Keratinocyte (primary cell): Measurements from ENCODE around the gene ZNF23. TPM values are rescaled to one million over a fixed set of nuclear protein-coding genes. Genes with fewer than 3 reads are reported as not detected.
A peak's percentile ranks its signal among the peaks of the same experiment; 100 is the strongest.

Experiments
- DNase-seq: peaks from one replicate; pipeline ENCODE4 v3.0.0-alpha.2; 2011; ENCODE audit warnings: low read depth, missing footprints, low spot score
- FAIRE-seq: peaks from 2 replicates; lab custom pipeline; 2011; peaks lifted over from hg19 to GRCh38; lab: Jason Lieb, UNC
- H2AFZ ChIP-seq: 2 replicates; pipeline ENCODE4 v1.6.0; 2012; ENCODE audit warnings: low read length, control low read depth, inconsistent platforms; ENCODE audit not compliant: control insufficient read depth
- H3K27ac ChIP-seq: 2 replicates; pipeline ENCODE4 v1.5.1; 2011; ENCODE audit warnings: low read length; ENCODE audit not compliant: control insufficient read depth, insufficient read depth
- H3K27me3 ChIP-seq: 3 replicates; pipeline ENCODE4 v1.6.0; 2011; ENCODE audit warnings: low read length; ENCODE audit not compliant: control insufficient read depth, insufficient read depth; ENCODE audit errors: extremely low read depth
- H3K36me3 ChIP-seq, 2 experiments: 2 replicates in 1 of 2; 3 replicates in 1 of 2; pipeline ENCODE4 v1.5.1; 2011; ENCODE audit warnings: low read length in 2 of 2, mild to moderate bottlenecking in 1 of 2; ENCODE audit not compliant: control insufficient read depth in 2 of 2, insufficient read depth in 2 of 2; ENCODE audit errors: extremely low read depth in 1 of 2
- H3K4me1 ChIP-seq: 3 replicates; pipeline ENCODE4 v1.5.1; 2011; ENCODE audit warnings: low read length; ENCODE audit not compliant: control insufficient read depth, insufficient read depth; ENCODE audit errors: extremely low read depth
- H3K4me2 ChIP-seq: 3 replicates; pipeline ENCODE4 v1.6.0; 2011; ENCODE audit warnings: low read depth, low read length; ENCODE audit not compliant: control insufficient read depth, insufficient read depth; ENCODE audit errors: extremely low read depth
- H3K4me3 ChIP-seq, 3 experiments: fragments of 200-600 bp in 1 of 3; sonication (generic) in 1 of 3; 2 replicates in 2 of 3; 3 replicates in 1 of 3; pipeline ENCODE4 v1.5.1; 2011 to 2016; ENCODE audit warnings: low read length in 3 of 3, mild to moderate bottlenecking in 3 of 3, control low read depth in 2 of 3, inconsistent platforms in 1 of 3, low read depth in 1 of 3, mixed read lengths in 1 of 3, mixed run types in 1 of 3, moderate library complexity in 1 of 3; ENCODE audit not compliant: control insufficient read depth in 2 of 3, insufficient read depth in 2 of 3; ENCODE audit errors: extremely low read depth in 1 of 3
- H3K79me2 ChIP-seq: 2 replicates; pipeline ENCODE4 v1.6.0; 2012; ENCODE audit warnings: low read length; ENCODE audit not compliant: control insufficient read depth, insufficient read depth
- H3K9ac ChIP-seq: 3 replicates; pipeline ENCODE4 v1.6.0; 2011; ENCODE audit warnings: low read length; ENCODE audit not compliant: control insufficient read depth, insufficient read depth; ENCODE audit errors: extremely low read depth
- H3K9me1 ChIP-seq: 3 replicates; pipeline ENCODE4 v1.6.0; 2011; ENCODE audit warnings: low read length; ENCODE audit not compliant: control insufficient read depth, insufficient read depth; ENCODE audit errors: extremely low read depth
- H3K9me3 ChIP-seq: 2 replicates; pipeline ENCODE4 v1.5.1; 2012; ENCODE audit warnings: low read depth, low read length; ENCODE audit not compliant: control insufficient read depth
- H4K20me1 ChIP-seq: 3 replicates; pipeline ENCODE4 v1.6.0; 2011; ENCODE audit warnings: low read length; ENCODE audit not compliant: control insufficient read depth, insufficient read depth; ENCODE audit errors: extremely low read depth
- EZH2 ChIP-seq: IDR thresholded peaks from one replicate; pipeline ENCODE4 v1.6.1; 2012; ENCODE audit warnings: inconsistent platforms, mild to moderate bottlenecking, low read length, moderate library complexity
- dilution Hi-C: fragments of 300-500 bp; cut with MboI; formaldehyde crosslinking; loops from one replicate; pipeline ENCODE4 v1.7.0; 2020; ENCODE audit warnings: low sequenced_read_pairs; ENCODE audit not compliant: extremely low pct_ligation_motif_present
- polyA plus RNA-seq, 5 experiments: library from polyadenylated mRNA; depleted of rRNA in 3 of 5; stranded (reverse) in 3 of 5; stranded (forward) in 1 of 5; unstranded in 1 of 5; fragments of >200 nt; gene quantifications; 1 replicate in 1 of 5; 2 replicates in 3 of 5; 3 replicates in 1 of 5; pipeline versions ENCODE4 v1.2.1 to v1.2.3, GENCODE V29; 2011 to 2012; ENCODE audit warnings: missing spikeins in 2 of 5, low read depth in 1 of 5, low replicate concordance in 1 of 5
- TF ChIP-seq, protein P1 (sequence below), 3 experiments: IDR thresholded peaks in 1 of 3; conservative IDR thresholded peaks in 1 of 3; optimal IDR thresholded peaks in 1 of 3; 2 replicates in 2 of 3; 3 replicates in 1 of 3; pipeline versions ENCODE3 to v1.5.1; 2011; ENCODE audit warnings: low read length in 3 of 3, mild to moderate bottlenecking in 3 of 3, moderate library complexity in 2 of 3, control low read depth in 1 of 3, inconsistent platforms in 1 of 3; ENCODE audit not compliant: insufficient read depth in 2 of 3; ENCODE audit errors: extremely low read depth in 1 of 3

Gene ZNF23
- polyA plus RNA-seq, 1 donor (not counting 4 experiments of a cell fraction or from before 2014, with no cell fraction given) = 8.2 TPM

DNA sequence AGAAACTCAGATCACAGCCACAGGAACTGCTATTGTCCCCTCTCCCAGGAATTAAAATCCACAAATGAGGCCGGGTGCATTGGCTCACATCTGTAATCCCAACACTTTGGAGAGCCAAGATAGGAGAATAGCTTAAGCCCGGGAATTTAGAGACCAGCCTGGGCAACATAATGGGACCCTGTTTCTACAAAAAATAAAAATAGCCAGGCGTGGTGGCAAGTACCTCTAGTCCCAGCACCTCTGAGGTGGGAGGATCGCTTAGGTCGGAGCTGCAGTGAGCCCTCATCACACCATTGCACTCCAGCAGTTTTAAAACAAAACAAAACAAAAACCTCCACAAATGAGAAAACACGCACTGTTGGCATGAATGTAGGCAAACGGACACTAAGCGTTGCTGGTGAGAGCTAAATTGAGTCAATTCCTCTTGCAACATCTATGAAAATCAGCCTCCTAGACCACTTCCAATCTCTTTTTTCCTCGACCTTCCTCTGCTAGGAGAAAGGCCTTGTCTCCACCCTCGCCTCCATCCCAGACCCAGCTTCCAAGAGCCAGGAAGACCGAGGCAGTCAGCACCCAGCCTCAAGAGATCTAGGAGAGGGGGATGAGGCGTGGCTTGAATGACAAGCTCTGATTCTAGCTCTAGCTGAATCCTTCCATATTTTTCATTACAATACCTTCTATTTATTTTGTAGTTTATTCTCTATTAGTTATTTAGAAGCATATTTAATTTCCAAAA is 35.0 kb downstream of the ZNF23 start:
- Histone ChIP-seq H3K36me3 (no peaks in the 10 kb centered on the region), H3K27ac (no peak overlapping the region), H3K9me3 (no peaks in the 10 kb centered on the region), H3K4me3 (no peak overlapping the region), H3K27me3 (peaks cover 7% of the 10 kb centered on the region), H2AFZ (no peak overlapping the region), H3K4me1 (no peaks in the 10 kb centered on the region), H4K20me1 (no peaks in the 10 kb centered on the region), H3K9me1 (no peaks in the 10 kb centered on the region), H3K4me2 (no peak overlapping the region), H3K9ac (no peak overlapping the region), H3K79me2 (no peaks in the 10 kb centered on the region)
- FAIRE-seq (no peak), DNase-seq (no peak)
- TF ChIP-seq, protein P1, sequence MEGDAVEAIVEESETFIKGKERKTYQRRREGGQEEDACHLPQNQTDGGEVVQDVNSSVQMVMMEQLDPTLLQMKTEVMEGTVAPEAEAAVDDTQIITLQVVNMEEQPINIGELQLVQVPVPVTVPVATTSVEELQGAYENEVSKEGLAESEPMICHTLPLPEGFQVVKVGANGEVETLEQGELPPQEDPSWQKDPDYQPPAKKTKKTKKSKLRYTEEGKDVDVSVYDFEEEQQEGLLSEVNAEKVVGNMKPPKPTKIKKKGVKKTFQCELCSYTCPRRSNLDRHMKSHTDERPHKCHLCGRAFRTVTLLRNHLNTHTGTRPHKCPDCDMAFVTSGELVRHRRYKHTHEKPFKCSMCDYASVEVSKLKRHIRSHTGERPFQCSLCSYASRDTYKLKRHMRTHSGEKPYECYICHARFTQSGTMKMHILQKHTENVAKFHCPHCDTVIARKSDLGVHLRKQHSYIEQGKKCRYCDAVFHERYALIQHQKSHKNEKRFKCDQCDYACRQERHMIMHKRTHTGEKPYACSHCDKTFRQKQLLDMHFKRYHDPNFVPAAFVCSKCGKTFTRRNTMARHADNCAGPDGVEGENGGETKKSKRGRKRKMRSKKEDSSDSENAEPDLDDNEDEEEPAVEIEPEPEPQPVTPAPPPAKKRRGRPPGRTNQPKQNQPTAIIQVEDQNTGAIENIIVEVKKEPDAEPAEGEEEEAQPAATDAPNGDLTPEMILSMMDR (optimal IDR thresholded peaks at IDR 0.05 in 1 of 3, IDR thresholded peaks at IDR 0.05 in 1 of 3, conservative IDR thresholded peaks at IDR 0.05 in 1 of 3; ENCODE audit: extremely low read depth in 1 of 3, insufficient read depth in 2 of 3, low read length in 3 of 3) = no peak
- TF ChIP-seq EZH2 = no peak
- dilution Hi-C loops = no loop called here

DNA sequence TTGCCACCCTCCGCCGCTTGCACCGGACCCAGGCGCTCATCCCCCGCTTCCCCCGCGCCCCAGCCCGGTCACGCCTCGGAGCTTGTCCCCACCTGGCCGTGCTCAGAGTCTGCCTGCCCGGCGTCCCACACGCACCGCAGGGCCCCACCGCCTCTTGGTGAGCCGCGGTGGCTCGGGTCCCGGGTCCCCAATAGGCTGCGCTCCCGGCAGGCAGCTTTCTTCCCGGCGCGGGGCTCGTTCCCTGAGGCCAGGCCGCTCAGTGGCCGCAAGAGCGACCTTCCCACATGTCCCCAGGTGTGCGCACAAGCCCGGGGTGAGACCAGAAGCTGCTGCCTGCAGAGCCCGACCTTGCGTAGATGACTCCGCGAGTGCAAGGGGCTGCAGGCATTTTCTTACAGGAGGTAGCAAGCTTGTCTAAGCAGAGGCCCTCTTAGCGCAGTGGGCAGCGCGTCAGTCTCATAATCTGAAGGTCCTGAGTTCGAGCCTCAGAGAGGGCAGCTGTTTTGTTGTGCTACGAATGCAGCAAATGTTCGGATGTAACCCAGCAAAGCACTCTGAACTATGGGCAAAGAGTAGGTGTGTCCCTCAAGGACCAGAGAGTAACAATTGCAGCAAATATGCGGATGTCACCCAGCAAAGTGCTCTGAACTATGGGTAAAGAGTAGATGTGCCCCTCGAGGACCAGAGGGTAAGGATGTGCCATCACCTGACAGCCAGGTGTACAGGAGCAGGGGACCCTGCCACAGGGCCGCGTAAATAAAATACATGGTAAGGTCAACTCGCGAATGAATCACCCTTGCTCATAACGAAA is 35.8 kb downstream of the ZNF23 start:
- FAIRE-seq (peak; percentile 90), DNase-seq (peak; percentile 99)
- no peaks in the 10 kb centered on the region for H3K79me2 ChIP-seq
- TF ChIP-seq, protein P1 (optimal IDR thresholded peaks at IDR 0.05 in 1 of 3, IDR thresholded peaks at IDR 0.05 in 1 of 3, conservative IDR thresholded peaks at IDR 0.05 in 1 of 3; ENCODE audit: extremely low read depth in 1 of 3, insufficient read depth in 2 of 3, low read length in 3 of 3) = no peak
- H3K36me3 ChIP-seq = no peaks in the 10 kb centered on the region
- H3K9me3 ChIP-seq = no peaks in the 10 kb centered on the region
- peak overlapping the region; percentile 78 for H3K4me2 ChIP-seq
- H4K20me1 ChIP-seq = no peaks in the 10 kb centered on the region
- no peaks in the 10 kb centered on the region for H3K4me1 ChIP-seq
- H3K27me3 ChIP-seq = peaks cover 7% of the 10 kb centered on the region
- peak overlapping the region; percentile 48 for H3K9ac ChIP-seq
- peak overlapping the region; percentile 53 to 74 (median 66) for H3K4me3 ChIP-seq
- dilution Hi-C loops = no loop called here
- peak overlapping the region; percentile 73 for H2AFZ ChIP-seq
- no peaks in the 10 kb centered on the region for H3K9me1 ChIP-seq
- no peak overlapping the region for H3K27ac ChIP-seq
